ENCODE results near the gene TUBB2B.
A peak's percentile ranks its signal among the peaks of the same experiment; 100 is the strongest.
"Not testable (repeated sequence)": the region's sequence is repeated elsewhere in the genome, so short reads cannot be mapped to it uniquely, and the experiment has no call there.

TUBB2B gene

DNA sequence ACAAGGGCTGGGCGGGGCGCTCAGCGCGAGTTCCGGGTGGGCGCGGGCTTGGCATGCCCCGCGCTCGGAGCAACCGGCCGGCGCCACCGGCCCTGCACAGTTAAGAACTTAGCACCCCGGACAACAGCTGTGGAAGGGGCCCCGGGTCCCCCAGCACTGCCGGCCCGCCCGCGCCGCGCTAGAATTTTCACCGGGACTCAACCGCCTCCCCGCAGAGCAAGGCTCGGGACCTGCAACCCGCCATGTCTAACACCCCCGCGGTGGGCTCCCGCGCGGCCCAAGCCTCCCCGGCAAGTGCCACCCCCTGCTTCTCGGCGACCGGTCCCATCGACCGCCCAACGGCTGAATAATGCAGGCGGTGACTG lies 26.1 kb upstream of the TUBB2B start:
- DNase-seq: no peak

DNA sequence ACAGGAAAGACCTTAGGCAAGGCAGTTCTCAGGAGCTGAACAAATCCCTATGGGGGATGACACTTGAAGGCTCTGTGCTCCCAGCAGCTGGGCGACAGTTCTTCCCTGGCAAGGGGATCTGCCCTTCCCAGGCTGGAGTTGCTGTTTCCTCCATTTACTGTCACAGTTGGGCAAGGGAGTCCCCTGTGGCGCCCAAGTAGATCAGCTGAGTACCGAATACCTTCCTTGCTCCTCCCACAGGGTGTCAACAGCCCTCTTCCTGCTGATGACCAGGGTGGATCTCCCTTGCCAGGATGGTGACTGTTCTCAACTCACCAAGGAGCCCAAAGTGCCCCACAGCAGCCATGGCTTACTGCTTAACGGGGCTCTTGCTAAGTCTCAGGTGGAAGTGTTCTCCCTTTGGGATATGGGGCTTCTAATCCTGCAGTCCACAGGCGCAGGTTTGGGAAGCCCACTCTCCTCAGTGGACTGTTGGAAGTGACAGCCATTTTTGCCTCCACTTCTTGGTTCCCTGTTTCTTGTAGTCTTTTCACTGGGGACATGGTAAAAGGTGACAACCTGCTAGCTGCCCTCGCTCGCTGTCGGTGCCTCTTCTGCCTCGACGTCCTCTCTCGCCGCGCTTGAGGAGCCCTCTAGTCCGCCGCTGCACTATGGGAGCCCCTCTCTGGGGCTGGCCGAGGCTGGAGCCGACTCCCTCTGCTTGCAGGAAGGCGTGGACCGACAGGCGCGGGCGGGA lies 25.6 kb upstream of the TUBB2B start:
- no peak for DNase-seq

DNA sequence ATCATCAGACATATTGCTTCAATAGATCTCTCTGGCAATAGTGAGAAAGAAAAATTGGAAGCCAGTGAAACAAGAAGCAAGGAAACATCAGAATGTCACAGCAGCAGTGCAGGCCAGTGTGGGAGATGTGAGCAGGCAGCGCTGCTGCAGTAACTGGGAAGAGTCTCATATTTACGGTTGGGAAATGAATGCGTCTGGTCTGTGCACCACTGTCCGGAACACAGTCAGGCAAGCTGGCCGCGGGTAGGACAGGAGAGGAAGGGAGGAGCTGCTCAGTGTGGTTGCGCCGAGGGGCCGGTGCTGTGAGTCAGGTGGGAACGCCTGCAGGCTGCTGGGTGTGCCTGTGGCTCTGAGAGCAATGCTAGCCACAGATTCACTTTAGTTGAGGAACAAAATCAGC lies 24.9 kb upstream of the TUBB2B start:
- DNase-seq: no peak

DNA sequence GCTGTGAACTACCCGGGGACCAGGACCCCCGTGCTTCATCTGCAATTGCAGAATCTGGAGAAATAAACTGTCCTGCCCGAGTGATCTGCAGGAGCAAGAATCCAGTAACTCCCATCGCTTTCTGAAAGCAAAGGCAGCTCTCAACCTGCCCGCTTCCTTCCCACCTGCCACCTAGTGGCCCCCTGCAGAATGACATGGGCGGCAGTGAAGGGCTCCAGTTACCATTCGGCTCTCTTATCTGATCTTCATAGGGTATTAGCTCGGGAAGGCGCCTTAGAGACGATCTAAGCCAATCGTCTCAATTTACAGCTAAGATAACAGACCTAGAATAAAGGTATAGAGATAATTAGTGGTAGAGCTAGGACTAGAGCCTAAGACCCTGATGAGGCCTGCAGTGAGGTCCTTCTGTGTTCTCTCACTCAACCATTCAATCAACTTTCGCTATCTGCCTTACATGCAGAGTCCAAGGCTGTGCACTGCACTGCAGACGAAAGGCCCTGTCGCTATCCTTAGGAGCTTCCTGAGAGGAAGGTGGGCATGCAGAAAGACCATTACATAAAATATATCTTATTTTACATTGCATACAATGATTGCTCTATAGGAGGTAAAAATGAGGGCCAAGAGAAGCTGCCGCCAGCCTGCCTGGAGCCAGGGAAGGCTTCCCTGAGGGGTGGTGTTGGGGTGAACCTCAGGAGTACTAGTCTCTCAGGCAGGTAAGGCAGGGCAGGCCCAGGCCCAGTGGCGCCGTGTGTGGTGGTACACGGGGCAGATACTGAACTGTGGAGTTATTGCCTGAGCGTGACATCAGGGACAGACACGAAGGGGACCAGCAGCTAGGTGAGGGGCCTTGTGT lies 24.2 kb upstream of the TUBB2B start:
- peak; percentile 74 for DNase-seq

DNA sequence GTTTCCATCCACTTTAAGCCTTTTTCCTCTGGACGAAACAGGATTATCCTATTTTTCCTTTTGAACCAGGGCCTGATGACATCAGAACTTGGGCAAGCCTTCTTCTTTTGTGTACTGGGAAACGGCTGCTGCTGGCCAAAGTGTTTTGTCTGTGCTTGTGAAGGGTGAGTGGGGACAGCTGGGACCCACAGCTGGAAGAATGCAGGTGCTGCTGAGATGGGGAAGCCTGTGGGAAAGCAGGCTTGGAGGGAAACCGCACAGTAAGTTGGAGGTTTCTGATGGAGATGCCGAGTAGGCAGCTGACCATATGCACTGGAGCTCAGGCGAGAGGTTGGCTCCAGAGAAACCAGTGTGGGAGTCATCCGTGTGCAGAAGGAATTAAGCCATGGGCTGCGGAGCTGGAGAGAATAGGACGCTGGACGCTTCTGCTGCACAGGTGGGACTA lies 22.8 kb upstream of the TUBB2B start:
- DNase-seq: no peak

DNA sequence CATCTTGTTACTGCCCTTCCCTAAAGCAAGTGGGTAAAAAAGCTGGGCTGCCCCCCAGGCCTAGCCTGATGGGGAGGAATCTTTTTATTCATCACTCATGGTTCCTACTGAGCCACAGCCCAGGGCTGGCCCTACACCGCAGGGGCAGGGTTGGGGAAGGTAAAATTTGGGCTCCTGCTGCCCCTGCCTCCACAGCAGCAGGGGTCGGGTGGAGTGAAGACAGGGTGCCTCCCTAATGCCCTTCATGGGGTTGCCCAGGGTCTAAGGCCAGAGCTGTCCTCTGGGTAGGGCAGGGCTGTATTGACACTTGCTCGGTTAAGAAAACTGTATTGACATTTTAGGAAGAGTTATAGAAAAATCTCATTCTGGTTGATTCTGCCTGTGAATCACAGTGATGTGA lies 22.4 kb upstream of the TUBB2B start:
- no peak for DNase-seq

DNA sequence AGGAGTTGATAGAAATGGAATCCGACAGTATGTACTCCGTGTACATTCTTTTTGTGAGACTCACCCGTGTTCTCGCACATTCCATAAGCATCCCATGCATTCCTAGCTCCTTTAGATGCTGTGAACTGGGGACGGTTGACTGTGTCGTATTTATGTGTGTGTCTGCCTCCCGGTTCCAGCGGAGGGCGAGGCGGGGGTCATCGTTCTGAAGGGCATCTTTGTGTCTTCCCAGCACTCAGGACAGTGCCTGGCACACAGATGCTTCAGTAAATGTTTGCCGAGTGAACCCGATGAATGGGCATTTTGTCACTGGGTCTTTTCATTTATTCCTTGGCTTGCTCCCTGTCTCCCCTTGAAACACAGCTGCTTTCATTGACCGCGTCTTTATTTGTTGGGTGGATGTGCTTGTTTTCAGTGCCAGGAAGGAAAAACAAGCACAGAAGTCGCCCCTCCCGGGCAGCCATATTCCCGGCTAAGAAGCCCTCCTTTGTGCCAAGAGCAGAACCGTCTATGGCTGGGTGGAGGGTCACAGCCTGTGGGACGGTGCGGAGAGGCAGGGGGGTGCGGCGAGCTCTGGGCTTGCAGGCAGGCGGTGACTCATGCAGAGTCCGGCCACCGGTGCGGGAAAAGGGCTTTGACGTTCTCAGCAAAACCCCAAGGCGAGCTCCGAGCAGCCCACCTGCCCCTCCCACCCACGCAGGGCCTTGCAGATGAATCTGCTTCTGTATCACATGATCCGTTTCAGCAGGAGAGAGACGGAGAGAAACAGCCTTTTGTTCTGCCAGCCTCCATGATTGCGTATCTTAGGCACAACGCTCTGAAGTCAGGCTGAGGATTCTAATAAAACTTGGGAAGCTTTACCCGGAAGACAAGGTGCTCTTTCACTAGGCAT lies 20.0 kb upstream of the TUBB2B start:
- no peak for DNase-seq

DNA sequence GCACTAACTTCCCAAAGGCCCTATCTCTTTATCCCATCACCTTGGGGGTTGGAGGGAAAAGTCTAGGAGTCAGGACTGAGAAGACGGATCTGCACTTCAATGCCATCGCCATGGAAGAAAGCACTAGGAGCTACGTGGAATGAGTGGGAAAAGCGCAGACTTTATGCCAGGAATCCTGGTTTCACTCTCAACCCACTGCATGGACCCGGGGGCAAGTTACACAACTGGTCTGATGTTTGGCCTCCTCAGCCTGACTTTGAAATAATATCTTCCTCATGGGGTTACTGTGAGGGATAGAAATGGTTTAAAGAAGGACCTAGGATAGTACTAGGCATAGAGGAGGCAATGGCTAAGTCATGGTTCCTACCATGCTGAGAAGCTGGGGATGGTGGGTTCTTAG lies 17.8 kb upstream of the TUBB2B start:
- DNase-seq: no peak

DNA sequence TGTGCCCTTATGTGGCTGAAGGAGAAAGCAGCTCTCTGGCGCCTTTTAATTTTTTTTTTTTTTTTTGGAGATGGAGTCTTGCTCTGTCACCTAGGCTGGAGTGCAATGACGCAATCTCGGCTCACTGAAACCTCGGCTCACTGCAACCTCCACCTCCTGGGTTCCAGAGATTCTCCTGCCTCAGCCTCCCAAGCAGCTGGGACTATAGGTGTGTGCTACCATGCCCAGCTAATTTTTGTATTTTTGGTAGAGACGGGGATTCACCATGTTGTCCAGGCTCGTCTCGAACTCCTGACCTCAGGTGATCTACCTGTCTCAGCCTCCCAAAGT lies 17.3 kb upstream of the TUBB2B start:
- not testable (repeated sequence) for DNase-seq

DNA sequence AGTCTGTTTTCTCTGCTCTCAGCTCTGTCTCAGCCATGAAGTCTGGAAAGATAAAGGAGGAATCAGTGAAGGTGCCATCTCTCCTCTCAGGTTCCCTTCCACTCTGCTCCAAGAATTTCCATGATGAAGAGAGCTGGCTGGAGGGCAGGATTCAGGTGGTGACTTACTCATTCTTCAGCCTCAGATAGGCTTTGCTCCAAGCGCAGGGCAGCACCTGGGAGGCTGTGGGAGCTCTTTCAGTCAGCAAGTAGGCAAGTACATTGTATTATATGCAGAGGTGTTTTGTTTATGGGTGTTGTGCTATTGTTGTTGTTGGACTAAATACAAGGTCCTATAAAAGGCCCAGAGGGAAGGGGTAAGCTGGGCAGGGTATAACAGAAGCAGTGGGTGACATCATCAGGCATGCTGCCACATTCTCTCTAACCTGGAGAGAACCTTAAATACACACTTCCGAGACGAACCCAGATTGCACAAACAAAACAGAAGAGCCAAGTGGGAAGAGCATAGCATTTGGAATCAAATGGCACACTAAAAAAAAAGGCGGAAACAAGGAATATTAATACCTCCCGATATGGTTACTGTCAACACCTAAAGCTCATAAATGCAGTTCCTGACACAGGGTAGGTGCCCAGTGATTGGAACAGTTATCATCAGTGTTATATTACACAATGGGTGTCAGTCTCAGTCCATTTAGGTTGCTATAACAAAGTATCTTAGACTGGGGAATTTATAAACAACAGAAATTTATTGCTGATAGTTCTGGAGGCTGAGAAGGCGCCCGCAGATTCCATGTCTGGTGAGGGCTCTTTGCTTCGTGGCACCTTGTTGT lies 16.8 kb upstream of the TUBB2B start:
- DNase-seq: no peak

DNA sequence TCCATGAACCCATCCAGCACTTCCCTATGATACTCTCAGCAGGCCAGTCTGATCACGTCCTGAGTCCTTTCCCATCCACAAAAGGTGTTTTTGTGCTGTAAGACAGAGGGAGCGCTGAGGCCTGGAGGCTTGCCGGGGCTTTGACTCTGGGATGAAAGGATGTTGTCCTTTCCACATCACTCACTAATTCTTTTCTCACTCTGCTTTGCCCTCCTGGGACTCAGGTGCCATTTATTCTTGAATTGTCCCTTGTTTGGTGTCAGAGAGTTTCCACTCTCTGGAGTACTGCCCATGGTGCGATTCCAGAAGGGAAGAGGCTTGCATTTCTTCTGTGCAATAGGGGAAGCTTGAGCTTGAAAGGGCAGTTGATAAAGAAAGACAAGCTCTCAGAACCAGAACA lies 15.3 kb upstream of the TUBB2B start:
- DNase-seq: no peak

DNA sequence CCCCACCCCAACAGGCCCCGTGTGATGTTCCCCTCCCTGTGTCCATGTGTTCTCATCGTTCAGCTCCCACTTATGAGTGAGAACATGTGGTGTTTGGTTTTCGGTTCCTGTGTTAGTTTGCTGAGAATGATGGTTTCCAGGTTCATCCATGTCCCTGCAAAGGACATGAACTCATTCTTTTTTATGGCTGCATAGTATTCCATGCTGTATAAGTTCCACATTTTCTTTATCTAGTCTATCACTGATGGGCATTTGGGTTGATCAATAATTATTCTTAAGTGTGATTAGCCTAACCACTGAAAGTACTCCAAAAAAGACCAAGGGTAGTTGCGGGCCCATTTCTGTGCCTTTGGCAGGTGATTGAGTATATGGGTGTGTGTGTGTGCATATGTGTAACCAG lies 14.3 kb upstream of the TUBB2B start:
- not testable (repeated sequence) for DNase-seq

DNA sequence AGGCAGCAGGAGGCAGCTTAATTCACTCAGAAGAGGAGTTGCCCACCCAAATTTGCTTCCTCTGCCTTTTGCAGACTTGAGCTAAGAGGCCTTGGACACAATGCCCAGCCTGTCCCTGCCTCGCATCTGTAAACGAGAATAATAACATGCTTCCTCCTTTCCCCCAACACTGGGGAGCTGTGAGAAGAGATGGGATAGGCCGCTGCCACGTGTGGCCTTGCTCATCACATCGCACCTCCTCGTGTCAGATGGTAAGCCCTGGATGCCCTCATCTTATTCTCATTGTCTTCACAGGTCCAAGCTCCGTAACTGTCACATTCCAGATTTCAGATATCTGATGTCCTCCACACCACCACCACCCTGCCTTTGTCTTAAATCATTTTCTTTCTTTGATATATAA lies 13.1 kb upstream of the TUBB2B start:
- DNase-seq: no peak

DNA sequence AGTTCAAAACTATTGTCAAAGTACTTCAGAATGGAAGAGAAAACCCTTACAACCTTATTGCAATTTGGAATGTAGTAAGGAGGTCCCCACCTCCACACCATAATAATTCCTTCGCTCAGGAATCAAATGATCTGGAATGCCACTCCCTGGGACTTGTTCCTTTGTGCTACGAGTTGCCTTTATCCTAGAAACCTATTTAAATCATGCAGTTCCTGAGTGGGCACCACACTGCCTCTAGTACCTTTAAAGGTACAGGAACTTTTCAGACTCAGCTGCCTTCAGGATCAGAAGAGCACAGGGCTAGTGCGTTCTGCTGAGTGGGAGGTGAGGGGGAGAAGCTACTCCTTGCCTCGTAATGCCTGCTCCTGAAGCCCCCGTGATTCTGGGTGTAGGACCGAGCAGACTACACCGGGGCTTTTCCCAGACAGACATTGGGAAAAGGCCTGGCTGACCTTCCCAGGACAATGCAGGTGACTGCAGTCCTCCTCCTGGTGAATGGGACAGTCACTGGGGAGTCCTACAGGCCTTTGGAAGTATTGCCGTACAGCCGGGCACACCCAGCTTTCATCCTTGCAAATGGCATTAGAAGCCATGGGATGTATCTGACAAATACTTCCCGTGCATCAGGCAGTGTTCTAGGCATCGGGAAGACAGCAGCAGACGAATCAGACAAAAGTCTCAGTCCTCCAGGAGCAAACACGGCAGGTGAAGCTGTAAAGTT lies 11.8 kb upstream of the TUBB2B start:
- DNase-seq: no peak

DNA sequence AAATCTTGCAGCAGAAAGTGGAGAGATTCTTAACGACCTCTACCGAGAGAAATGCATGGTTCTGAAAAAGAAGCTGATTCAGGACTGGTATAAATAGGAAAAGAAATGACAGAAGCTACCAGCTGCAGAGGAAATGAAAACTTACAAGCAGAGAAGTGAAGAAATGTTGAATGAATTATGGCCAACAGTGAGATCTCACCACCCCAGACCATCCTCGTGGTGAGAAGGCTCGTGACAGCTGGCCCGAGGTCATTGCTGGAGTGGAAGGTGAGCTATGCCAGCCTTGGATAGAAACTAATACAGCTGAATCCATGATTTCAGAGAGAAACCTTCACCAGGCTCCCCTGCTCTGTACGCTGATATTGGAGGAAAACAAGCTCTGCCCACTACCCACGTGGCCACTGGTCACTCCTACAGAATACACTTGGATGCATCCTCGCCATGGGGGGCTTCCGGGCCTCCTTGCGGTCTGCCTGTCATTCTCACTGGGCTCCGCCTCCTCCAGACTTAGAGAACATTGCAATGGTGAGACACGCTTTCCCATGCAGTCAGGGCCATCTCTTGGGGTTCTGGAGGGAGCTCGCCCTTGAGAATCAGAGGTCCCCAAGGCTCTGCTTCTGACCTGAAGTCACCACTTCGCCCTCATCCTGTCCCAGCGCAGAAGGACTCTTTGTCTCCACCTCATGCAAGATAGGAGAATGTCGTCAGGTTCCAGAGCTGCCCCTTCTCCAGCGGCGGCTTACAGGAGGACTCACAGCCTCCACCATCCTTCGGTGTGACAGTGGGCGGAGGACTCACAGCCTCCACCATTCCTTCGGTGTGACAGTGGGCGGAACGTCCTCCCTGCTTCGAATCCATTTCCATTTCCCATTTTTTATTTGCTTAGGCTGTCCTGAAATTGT lies 10.6 kb upstream of the TUBB2B start:
- no peak for DNase-seq

DNA sequence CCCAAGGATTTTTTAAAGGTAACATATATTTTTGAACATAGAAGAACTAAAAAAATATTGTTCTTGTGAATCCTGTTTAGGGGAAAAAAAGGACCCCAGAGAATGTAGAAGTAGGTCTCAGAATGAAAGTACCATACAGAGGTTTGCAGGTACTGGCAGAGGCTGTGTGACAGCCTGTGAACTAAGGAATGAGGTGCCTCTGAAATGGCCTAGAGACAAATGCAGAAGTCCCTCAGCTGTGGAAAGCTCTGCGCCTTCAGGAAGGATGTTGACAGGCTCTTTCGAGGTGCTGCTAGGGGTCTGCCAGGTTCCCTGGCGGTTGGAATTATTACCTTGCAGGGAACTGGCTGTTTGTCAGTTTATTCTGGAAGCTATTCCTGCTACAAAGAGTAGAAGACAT lies 8.6 kb upstream of the TUBB2B start:
- DNase-seq: no peak

DNA sequence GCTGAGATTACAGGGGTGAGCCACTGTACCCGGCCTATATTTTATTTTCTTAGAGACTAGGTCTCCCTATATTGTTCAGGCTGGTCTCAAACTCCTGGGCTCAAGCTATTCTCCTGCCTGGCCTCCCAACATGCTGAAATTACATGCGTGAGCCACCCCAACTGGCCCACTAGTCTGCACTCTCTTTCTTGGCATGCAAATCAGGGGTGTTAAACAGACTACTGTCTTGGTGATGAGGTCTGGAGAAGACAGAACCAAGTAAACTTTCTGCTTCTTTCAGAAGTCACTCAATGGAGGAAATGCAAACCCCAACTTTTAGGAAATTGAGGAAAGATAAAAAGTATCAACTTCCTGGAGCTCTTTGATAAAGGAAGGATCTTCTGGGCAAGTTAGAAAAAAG lies 8.0 kb upstream of the TUBB2B start:
- no peak for DNase-seq

DNA sequence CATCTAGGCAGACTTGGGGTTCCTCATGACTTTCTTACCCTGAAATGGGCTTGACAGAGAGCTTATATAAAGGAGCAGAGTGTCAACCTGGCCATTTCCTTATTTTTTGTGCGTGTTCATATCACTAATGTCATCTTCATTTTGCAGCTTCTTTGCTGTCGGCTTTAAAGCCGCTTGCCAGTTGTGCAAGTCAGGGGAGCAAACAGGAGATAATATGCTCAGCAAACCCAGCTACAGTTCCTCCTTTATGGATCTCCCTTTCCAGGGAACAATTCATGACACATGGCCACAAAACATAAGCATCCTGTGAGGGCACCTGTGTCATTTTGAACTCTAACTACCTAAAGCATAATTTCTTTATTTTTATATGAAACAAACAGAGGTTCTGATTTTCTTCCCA lies 6.5 kb upstream of the TUBB2B start:
- no peak for DNase-seq

DNA sequence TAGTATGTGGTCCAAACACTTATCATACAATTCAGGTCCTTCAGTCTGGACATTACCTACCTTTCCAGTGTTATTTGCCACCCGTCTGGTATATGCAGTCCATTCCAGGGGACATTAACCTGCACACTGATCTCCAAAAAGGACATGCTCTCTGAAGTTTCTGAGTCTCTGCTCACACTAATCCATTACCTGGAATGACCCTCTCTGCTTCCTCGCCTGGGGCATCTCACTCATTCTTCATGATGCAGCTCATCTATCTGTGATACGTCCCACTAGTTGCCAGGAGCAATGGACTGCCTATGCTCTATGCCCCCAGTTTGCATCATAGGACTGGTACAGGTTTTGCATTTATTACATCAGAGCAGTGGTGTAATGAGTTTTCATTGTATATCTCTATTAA lies 5.9 kb upstream of the TUBB2B start:
- DNase-seq: no peak

DNA sequence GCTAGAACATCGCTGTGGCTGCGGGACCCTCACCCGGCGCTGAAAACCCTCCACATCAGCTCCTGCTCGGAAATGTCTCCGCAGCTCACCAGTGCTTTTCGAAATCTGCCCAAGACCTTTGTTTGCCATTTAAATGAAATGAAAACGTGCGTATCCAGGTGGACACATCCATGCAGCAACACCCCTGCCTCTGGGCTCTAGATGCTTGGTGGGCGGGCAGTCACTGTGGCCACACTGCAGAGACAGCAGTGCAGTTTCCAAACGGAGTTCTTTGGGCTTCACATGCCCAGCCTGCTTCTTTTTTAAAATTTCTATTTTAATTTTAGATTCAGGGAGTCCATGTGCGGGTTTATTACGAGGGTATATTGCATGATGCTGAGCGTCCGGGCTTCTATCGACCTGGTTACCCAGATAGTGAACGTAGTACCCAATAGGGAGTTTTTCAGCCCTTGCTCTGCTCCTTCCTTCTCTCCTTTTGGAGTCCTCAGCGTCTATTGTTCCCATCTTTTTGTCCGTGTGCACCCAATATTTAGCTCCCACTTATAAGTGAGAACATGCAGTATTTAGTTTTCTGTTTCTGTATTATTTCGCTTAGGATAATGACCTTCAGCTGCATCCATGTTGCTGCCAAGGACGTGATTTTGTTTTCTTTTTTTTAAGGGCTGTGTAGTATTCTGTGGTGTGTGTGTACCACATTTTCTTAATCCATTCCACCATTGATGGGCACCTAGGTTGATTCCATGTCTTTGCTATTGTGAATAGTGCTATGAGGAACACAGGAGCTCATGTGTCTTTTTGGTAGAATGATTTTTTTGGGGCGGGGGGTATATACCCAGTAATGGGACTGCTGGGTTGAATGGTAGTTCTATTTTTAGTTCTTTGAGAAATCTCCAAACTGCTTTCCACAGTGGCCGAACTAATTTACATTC lies 4.8 kb upstream of the TUBB2B start:
- DNase-seq: peak; percentile 32
